Endodermal cell (in vitro differentiated cells): ENCODE measurements around the gene PHF5A. TPM values are rescaled to one million over a fixed set of nuclear protein-coding genes. Genes with fewer than 3 reads are reported as not detected.
A peak's percentile ranks its signal among the peaks of the same experiment; 100 is the strongest.

Experiments
- DNase-seq: peaks from one replicate; pipeline ENCODE4 v3.0.0-alpha.2; 2017
- H3K27ac ChIP-seq: 2 replicates; pipeline ENCODE4 v1.5.1; 2013; ENCODE audit warnings: mild to moderate bottlenecking, low read depth, low read length, moderate library complexity
- H3K27me3 ChIP-seq: 2 replicates; pipeline ENCODE4 v1.6.1; 2013; ENCODE audit warnings: mild to moderate bottlenecking, low read length, moderate library complexity; ENCODE audit not compliant: insufficient read depth, control insufficient read depth, poor library complexity, severe bottlenecking
- H3K36me3 ChIP-seq: 2 replicates; pipeline ENCODE4 v1.7.0; 2013; ENCODE audit warnings: mild to moderate bottlenecking, low read length, moderate library complexity; ENCODE audit not compliant: control insufficient read depth, insufficient read depth
- H3K4me1 ChIP-seq: one replicate; pipeline ENCODE4 v1.7.0; 2013; ENCODE audit warnings: low read length; ENCODE audit not compliant: control insufficient read depth, insufficient read depth
- H3K4me3 ChIP-seq: 2 replicates; pipeline ENCODE4 v1.5.1; 2013; ENCODE audit warnings: mild to moderate bottlenecking, low read length, moderate library complexity
- H3K9ac ChIP-seq: 2 replicates; pipeline ENCODE4 v1.6.1; 2013; ENCODE audit warnings: mild to moderate bottlenecking, low read length, moderate library complexity; ENCODE audit not compliant: poor library complexity, severe bottlenecking; ENCODE audit errors: extremely low read depth
- H3K9me3 ChIP-seq: 2 replicates; pipeline ENCODE4 v1.6.1; 2013; ENCODE audit warnings: mild to moderate bottlenecking, low read length, moderate library complexity; ENCODE audit not compliant: control insufficient read depth
- H3K27ac Mint-ChIP-seq: 2 replicates; pipeline ENCODE4 v1.8.0; 2020; ENCODE audit warnings: mixed read lengths
- H3K27me3 Mint-ChIP-seq: 2 replicates; pipeline ENCODE4 v1.8.0; 2021; ENCODE audit warnings: mild to moderate bottlenecking, mixed read lengths; ENCODE audit not compliant: insufficient read depth
- H3K36me3 Mint-ChIP-seq: 2 replicates; pipeline ENCODE4 v1.8.0; 2020; ENCODE audit warnings: low read depth, mixed read lengths
- H3K4me1 Mint-ChIP-seq: 2 replicates; pipeline ENCODE4 v1.8.0; 2020; ENCODE audit warnings: mixed read lengths
- H3K4me3 Mint-ChIP-seq: 2 replicates; pipeline ENCODE4 v1.8.0; 2020; ENCODE audit warnings: mild to moderate bottlenecking, moderate library complexity, mixed read lengths
- H3K9me3 Mint-ChIP-seq: 2 replicates; pipeline ENCODE4 v1.8.0; 2020; ENCODE audit warnings: mild to moderate bottlenecking, mixed read lengths
- CTCF ChIP-seq: fragments of 200-600 bp; sonication (generic); conservative IDR thresholded peaks from 2 replicates; pipeline ENCODE4 v1.5.0; 2021; ENCODE audit warnings: antibody characterized with exemption, mild to moderate bottlenecking
- WGBS, 2 experiments: methylation state at CpG; one replicate each; pipeline versions ENCODE4 v1.1.5 to v1.1.7; 2013; ENCODE audit warnings: missing lambda C conversion rate in 2 of 2, mixed read lengths in 1 of 2; ENCODE audit not compliant: insufficient coverage in 1 of 2, insufficient read length in 1 of 2; 5-methylcytosine and 5-hydroxymethylcytosine counted together
- total RNA-seq, 2 donors: library from RNA; stranded (reverse); fragmentation: NEBNext Ultra II Directional in 1 of 2; extraction: Animal tissue kit (Norgen Biotek cat#: 25700) in 1 of 2; gene quantifications; 2 replicates in 1 of 2; 3 replicates in 1 of 2; pipeline ENCODE4 v1.2.1, GENCODE V29; 2021

PHF5A gene
- total RNA-seq, 2 donors from 2014 or later: 71.0 to 80.8 TPM

- Mint-ChIP-seq H3K27me3 (no peaks in the 10 kb centered on the region), H3K9me3 (no peaks in the 10 kb centered on the region), H3K27ac (no peak overlapping the region), H3K4me1 (no peaks in the 10 kb centered on the region), H3K4me3 (no peak overlapping the region), H3K36me3 (peaks cover 24% of the 10 kb centered on the region)
- Histone ChIP-seq H3K4me1 (no peaks in the 10 kb centered on the region), H3K36me3 (no peaks in the 10 kb centered on the region), H3K9me3 (no peaks in the 10 kb centered on the region), H3K9ac (no peak overlapping the region), H3K4me3 (no peak overlapping the region), H3K27me3 (no peaks in the 10 kb centered on the region), H3K27ac (no peak overlapping the region)
- WGBS, 2 experiments: 88 to 94% methylated on average over 4 to 8 of the region's 9 CpGs
- DNase-seq: peak; percentile 59
- no peak for TF ChIP-seq CTCF
Measured at GRCh38 chr22:41425660-41426365, 42.7 kb downstream of the PHF5A start.

DNA sequence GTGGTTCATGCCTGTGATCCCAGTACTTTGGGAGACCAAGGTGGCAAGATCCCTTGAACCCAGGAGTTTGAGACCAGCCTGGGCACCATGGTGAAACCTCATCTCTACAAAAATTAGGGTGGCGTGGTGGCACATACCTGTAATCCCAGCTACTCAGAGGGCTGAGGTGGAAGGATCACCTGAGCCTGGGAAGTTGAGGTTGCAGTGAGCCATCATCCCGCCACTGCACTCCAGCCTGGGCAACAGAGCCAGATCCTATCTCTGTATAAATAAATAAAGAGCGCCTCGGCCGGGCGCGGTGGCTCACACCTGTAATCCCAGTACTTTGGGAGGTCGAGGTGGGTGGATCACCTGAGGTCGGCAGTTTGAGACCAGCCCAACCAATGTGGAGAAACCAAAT lies 49.8 kb downstream of the PHF5A start:
- H3K4me3 Mint-ChIP-seq: no peak overlapping the region
- no peaks in the 10 kb centered on the region for H3K27me3 Mint-ChIP-seq
- peaks cover 4% of the 10 kb centered on the region for H3K4me1 ChIP-seq
- peaks cover 9% of the 10 kb centered on the region for H3K4me1 Mint-ChIP-seq
- no peaks in the 10 kb centered on the region for H3K27me3 ChIP-seq
- H3K9ac ChIP-seq: no peak overlapping the region
- H3K36me3 Mint-ChIP-seq: peaks cover 8% of the 10 kb centered on the region
- WGBS, 2 experiments: 97 to 98% methylated on average over 9 of the region's 9 CpGs
- TF ChIP-seq CTCF: no peak
- no peak overlapping the region for H3K27ac ChIP-seq
- H3K4me3 ChIP-seq: no peak overlapping the region
- no peaks in the 10 kb centered on the region for H3K9me3 ChIP-seq
- no peaks in the 10 kb centered on the region for H3K9me3 Mint-ChIP-seq
- H3K27ac Mint-ChIP-seq: no peak overlapping the region
- H3K36me3 ChIP-seq: no peaks in the 10 kb centered on the region
- DNase-seq: no peak

DNA sequence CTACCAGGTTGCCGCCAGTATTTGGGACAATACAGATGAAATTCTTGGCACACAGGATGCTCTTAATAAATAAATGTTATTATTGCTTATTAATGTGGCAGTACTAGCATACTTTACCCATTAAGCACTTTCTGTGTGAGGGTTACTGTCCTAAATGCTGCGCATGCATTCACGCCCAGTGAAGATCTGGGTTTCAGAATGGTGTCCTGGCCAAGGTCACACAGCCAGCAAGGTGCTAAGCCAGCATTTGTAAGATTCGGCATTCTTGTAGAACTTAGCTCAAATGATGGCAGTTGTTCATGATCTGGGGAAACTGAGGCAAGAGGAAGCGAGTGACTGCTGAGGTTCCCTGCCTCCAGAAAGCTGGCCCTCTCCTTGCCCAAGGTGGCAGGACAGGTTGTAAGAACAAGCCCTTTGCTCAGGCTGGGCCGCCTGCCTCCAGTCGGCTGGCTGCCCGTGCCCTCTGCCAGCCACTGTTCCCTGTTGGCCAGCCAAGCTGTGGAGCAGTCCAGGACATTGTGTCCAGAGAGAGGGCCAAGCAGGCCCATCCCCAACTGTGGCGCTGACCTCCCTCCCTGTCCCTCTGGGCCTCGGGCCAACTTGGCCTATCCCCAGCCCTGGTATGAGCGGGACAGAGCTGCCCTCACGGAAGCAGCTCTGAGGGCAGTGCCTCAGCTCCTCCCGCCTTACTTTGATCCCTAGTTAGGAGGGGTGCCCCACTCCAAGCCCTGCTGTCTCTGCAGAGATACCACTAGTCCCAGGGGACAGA lies 50.7 kb downstream of the PHF5A start:
- Histone ChIP-seq H3K4me1 (peaks cover 4% of the 10 kb centered on the region), H3K27me3 (no peaks in the 10 kb centered on the region), H3K9ac (no peak overlapping the region), H3K9me3 (no peaks in the 10 kb centered on the region), H3K4me3 (no peak overlapping the region), H3K36me3 (no peaks in the 10 kb centered on the region), H3K27ac (no peak overlapping the region)
- H3K9me3 Mint-ChIP-seq: no peaks in the 10 kb centered on the region
- no peak for DNase-seq
- H3K4me3 Mint-ChIP-seq: no peak overlapping the region
- peaks cover 9% of the 10 kb centered on the region for H3K4me1 Mint-ChIP-seq
- TF ChIP-seq CTCF: no peak
- no peaks in the 10 kb centered on the region for H3K27me3 Mint-ChIP-seq
- H3K27ac Mint-ChIP-seq: no peak overlapping the region
- H3K36me3 Mint-ChIP-seq: peaks cover 6% of the 10 kb centered on the region
- WGBS, 2 experiments: 89 to 92% methylated on average over 10 to 13 of the region's 13 CpGs
